Left lung (tissue), 10 donors: ENCODE results near the gene DDX41. TPM values are rescaled to one million over a fixed set of nuclear protein-coding genes. Genes with fewer than 3 reads are reported as not detected.
A peak's percentile ranks its signal among the peaks of the same experiment; 100 is the strongest.

Experiments
- ATAC-seq: fragments of 200-7000 bp; cut with Tn5 transposase; one replicate; pipeline ENCODE4 v1.9.1; 2020; ENCODE audit warnings: moderate library complexity
- DNase-seq, 4 donors: peaks; one replicate each; pipeline ENCODE4 v3.0.0-alpha.2; 2013 to 2020
- H3K27ac ChIP-seq, 2 donors: fragments of 200-600 bp; sonication (generic) in 1 of 2; one replicate each; pipeline versions ENCODE4 v1.5.0 to v1.8.0; 2020 to 2021
- H3K27me3 ChIP-seq, 2 donors: fragments of 200-600 bp; sonication (generic) in 1 of 2; one replicate each; pipeline versions ENCODE4 v1.5.0 to v1.8.0; 2020 to 2021
- H3K36me3 ChIP-seq, 2 donors: fragments of 200-600 bp; sonication (generic) in 1 of 2; one replicate each; pipeline versions ENCODE4 v1.5.0 to v1.8.0; 2020 to 2021
- H3K4me1 ChIP-seq, 2 donors: fragments of 200-600 bp; one replicate each; pipeline ENCODE4 v1.8.0; 2021
- H3K4me3 ChIP-seq, 2 donors: fragments of 200-600 bp; sonication (generic) in 1 of 2; one replicate each; pipeline versions ENCODE4 v1.5.0 to v1.8.0; 2020 to 2021; ENCODE audit warnings: mild to moderate bottlenecking in 1 of 2
- H3K9me3 ChIP-seq, 2 donors: fragments of 200-600 bp; sonication (generic) in 1 of 2; one replicate each; pipeline versions ENCODE4 v1.5.0 to v1.8.0; 2020 to 2021
- intact Hi-C, 2 donors: fragments of 100-400 bp; cut with DNase I; formaldehyde crosslinking; loops; one replicate each; pipeline versions ENCODE4 v1.11.2 to v1.14.2; 2022
- polyA plus RNA-seq, 6 donors: library from polyadenylated mRNA; unstranded; fragments of 120-200 nt; gene quantifications; one replicate each; pipeline ENCODE4 v1.2.1, GENCODE V29; 2013; ENCODE audit not compliant: insufficient read length in 6 of 6
- total RNA-seq, 2 donors: library from RNA; stranded (reverse); fragmentation: NEBNext Ultra II Directional; extraction: Animal tissue kit (Norgen Biotek cat#: 25700); gene quantifications; one replicate each; pipeline ENCODE4 v1.2.1, GENCODE V29; 2021
- TF ChIP-seq, protein P1 (sequence below), 2 donors: fragments of 200-600 bp; sonication (generic) in 1 of 2; IDR thresholded peaks; one replicate each; pipeline versions ENCODE4 v1.5.0 to v1.8.0; 2021; ENCODE audit warnings: antibody characterized with exemption in 2 of 2
- donor health status: DM: no; HTN: yes; CAD: no.
- donor health status: DM: no; HTN: no; CAD: no.

DDX41 gene
- total and polyA plus RNA-seq, 8 donors = 65.9 to 90.2 (median 81.9) TPM

DNA sequence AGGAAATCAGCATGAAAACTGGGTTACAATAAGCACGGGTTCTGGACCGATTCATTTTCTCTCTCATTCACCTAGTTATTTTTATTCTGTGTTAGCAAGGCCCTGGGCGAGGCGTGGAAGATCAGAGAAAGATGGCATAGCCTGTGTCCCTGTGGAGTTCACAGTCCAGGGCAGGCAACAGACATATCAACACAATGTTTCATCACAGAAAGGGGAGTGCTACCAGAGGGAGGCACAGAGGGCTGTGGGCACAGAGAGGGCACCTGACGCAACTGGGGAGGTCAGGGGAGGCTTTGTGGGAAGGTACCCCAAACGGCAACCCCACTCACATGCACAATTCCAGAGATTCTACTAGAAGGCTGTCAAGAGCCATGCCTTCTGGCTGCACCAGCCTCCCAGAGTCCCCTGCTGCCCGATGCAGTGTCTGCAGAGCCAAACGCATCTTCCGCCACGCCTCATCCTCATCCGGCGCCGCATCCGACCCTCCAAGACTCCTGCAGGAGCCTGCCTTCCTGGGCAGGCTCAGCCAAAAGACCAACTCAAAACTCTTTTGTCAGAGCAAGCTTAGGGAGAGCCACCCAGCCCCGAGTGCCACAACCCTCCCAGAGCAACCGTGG, 36.2 kb upstream of the DDX41 start:
- no peak for DNase-seq
- TF ChIP-seq, protein P1, sequence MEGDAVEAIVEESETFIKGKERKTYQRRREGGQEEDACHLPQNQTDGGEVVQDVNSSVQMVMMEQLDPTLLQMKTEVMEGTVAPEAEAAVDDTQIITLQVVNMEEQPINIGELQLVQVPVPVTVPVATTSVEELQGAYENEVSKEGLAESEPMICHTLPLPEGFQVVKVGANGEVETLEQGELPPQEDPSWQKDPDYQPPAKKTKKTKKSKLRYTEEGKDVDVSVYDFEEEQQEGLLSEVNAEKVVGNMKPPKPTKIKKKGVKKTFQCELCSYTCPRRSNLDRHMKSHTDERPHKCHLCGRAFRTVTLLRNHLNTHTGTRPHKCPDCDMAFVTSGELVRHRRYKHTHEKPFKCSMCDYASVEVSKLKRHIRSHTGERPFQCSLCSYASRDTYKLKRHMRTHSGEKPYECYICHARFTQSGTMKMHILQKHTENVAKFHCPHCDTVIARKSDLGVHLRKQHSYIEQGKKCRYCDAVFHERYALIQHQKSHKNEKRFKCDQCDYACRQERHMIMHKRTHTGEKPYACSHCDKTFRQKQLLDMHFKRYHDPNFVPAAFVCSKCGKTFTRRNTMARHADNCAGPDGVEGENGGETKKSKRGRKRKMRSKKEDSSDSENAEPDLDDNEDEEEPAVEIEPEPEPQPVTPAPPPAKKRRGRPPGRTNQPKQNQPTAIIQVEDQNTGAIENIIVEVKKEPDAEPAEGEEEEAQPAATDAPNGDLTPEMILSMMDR (IDR thresholded peaks at IDR 0.05) = no peak
- intact Hi-C loops = no loop called here
- no peaks in the 10 kb centered on the region for H3K27me3 ChIP-seq
- H3K4me1 ChIP-seq = peaks cover 7 to 38% of the 10 kb centered on the region in 2 donors
- ATAC-seq = peak; percentile 3
- peaks cover 0 to 7% of the 10 kb centered on the region in 2 donors for H3K36me3 ChIP-seq
- H3K27ac ChIP-seq = peak overlapping the region; percentile 57 to 69
- no peaks in the 10 kb centered on the region for H3K9me3 ChIP-seq
- H3K4me3 ChIP-seq = peak overlapping the region; percentile 68 to 85

DNA sequence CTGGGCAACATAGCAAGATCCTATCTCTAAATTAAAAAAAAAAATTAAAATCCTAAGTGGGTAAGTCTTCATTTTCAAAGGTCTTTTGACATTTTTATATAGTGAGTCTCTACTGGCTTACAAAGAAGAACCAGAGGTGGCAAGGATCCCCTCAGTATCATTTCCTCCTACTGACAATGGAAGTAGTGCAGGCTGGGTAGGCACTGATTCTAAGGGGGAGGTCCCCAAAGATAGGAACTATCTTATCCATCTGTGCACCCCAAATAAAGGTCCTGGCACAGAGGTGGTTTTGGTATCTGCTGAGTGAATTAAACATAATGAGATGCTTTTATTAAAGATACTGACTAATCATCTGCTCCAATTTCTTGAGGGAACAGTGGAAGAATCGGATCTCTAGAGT, 33.4 kb upstream of the DDX41 start:
- no peak for DNase-seq

DNA sequence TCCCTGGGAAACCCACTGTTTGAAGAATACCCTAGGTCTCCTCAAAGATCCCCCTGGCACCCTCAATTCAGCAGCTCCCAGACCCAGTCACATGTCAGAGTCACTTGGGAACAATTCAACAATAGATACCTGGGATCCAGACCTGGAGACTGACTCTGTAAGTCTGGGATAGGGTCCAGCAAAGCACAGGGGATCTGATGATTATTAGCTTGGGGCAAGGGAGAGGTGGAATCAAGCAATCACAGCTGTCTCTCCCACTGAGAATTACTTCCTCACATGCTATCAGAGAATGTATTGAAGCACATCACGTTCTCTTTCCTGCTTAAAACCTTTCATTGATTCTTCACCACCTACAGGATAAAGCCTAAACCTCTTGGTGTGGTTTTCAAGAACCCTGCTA, 31.7 kb upstream of the DDX41 start:
- intact Hi-C loops = no loop called here
- ATAC-seq (no peak), DNase-seq (no peak)
- Histone ChIP-seq H3K36me3 (peaks cover 0 to 7% of the 10 kb centered on the region in 2 donors), H3K4me1 (peaks cover 25 to 70% of the 10 kb centered on the region in 2 donors), H3K9me3 (no peaks in the 10 kb centered on the region), H3K27me3 (no peaks in the 10 kb centered on the region), H3K27ac (no peak overlapping the region), H3K4me3 (no peak overlapping the region)
- TF ChIP-seq, protein P1 (IDR thresholded peaks at IDR 0.05) = no peak

More for the DNA sequence above, 33.4 kb upstream of the DDX41 start:
- Histone ChIP-seq H3K27ac (no peak overlapping the region), H3K4me3 (no peak overlapping the region), H3K4me1 (peaks cover 23 to 64% of the 10 kb centered on the region in 2 donors), H3K36me3 (peaks cover 0 to 7% of the 10 kb centered on the region in 2 donors), H3K27me3 (no peaks in the 10 kb centered on the region), H3K9me3 (no peaks in the 10 kb centered on the region)
- TF ChIP-seq, protein P1 (IDR thresholded peaks at IDR 0.05) = no peak
- ATAC-seq = no peak
- intact Hi-C loops = no loop called here

DNA sequence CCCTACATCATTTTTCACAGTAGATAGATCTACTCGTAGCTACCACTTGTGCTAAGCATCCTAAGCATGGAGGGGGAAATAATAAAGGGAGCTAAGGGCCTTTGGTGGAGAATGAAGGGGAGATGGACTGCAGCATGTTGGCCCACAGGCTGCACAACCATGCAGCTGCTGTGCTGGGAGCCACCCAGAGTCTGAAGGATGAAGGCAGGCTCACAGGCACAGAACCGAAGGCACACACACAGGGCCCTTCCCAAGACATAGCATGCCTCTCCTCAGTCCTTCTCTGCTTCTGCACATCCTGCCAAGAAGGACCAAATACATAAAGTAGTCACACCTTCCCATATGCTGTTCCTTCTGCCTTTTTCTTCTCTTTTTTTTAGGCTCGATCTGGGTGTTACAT, 31.0 kb upstream of the DDX41 start:
- H3K4me1 ChIP-seq = peaks cover 25 to 65% of the 10 kb centered on the region in 2 donors
- H3K4me3 ChIP-seq = no peak overlapping the region
- intact Hi-C loops = no loop called here
- H3K9me3 ChIP-seq = no peaks in the 10 kb centered on the region
- DNase-seq (no peak), ATAC-seq (no peak)
- TF ChIP-seq, protein P1 (IDR thresholded peaks at IDR 0.05) = no peak
- H3K36me3 ChIP-seq = peaks cover 0 to 7% of the 10 kb centered on the region in 2 donors
- peak overlapping the region in 1 of 2 donors; percentile 20 for H3K27ac ChIP-seq
- no peaks in the 10 kb centered on the region for H3K27me3 ChIP-seq

DNA sequence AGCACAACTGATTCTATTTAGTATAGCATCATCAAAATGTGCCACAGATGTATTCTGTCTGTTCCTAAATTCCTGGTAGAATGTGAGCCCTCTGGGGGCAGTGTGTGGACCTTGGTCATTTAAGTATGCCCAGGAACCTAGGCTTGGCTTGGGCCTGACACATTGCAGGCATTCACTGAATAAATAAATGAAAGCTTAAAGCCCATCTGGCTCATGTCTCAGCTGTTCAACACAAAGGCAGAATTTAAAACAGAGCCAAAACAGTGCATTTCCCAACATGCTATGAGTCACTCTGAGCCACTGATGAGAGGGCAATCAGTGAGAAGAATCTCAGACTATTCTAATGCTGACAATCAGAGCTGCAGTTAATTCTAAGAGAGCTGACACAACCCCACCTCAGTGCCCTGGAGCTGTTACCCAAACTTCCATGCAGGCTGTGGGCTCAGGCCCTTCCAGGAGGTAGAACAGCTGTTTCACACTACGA, 29.5 kb upstream of the DDX41 start:
- intact Hi-C loops = no loop called here
- peak in 2 of 4 donors; percentile 51 to 67 for DNase-seq

More for the DNA sequence above, 29.5 kb upstream of the DDX41 start:
- peaks cover 0 to 12% of the 10 kb centered on the region in 2 donors for H3K36me3 ChIP-seq
- peaks cover 25 to 54% of the 10 kb centered on the region in 2 donors for H3K4me1 ChIP-seq
- peak overlapping the region; percentile 72 to 80 for H3K27ac ChIP-seq
- no peaks in the 10 kb centered on the region for H3K27me3 ChIP-seq
- peak; percentile 85 for ATAC-seq
- TF ChIP-seq, protein P1 (IDR thresholded peaks at IDR 0.05) = no peak
- H3K9me3 ChIP-seq = no peaks in the 10 kb centered on the region
- no peak overlapping the region for H3K4me3 ChIP-seq
